HUDEP-2 (cell line): ENCODE data around the gene TVP23B.
"Not testable (repeated sequence)": the region's sequence is repeated elsewhere in the genome, so short reads cannot be mapped to it uniquely, and the experiment has no call there.

ENCODE experiments used
- DNase-seq, 76 experiments: peaks; one replicate each; lab custom pipeline; 2025; ENCODE audit not compliant: unreplicated experiment in 76 of 76; lab: John Stamatoyannopoulos, UW

Gene TVP23B

GRCh38 chr17:18786890-18787289 is 5.9 kb downstream of the TVP23B start:
- not testable (repeated sequence) for DNase-seq

GRCh38 chr17:18791402-18791801 is 10.4 kb downstream of the TVP23B start:
- DNase-seq: not testable (repeated sequence)

- DNase-seq: peak in 6 of 76 experiments; percentile 2 to 29 (median 4)
These were observed 13.9 kb downstream of the TVP23B start for GRCh38 chr17:18794841-18795240.

GRCh38 chr17:18796887-18797286 is 15.9 kb downstream of the TVP23B start:
- not testable (repeated sequence) for DNase-seq

GRCh38 chr17:18803458-18804245 is 22.7 kb downstream of the TVP23B start:
- DNase-seq: not testable (repeated sequence)

GRCh38 chr17:18815924-18816323 is 34.9 kb downstream of the TVP23B start:
- DNase-seq: peak in 14 of 76 experiments; percentile 2 to 43 (median 14)

GRCh38 chr17:18816489-18817371 is 35.7 kb downstream of the TVP23B start:
- peak in 47 of 76 experiments; percentile 4 to 76 (median 31) for DNase-seq

- DNase-seq: not testable (repeated sequence)
These were observed 40.4 kb downstream of the TVP23B start for GRCh38 chr17:18821430-18821829.

GRCh38 chr17:18827613-18828012 is 46.6 kb downstream of the TVP23B start:
- not testable (repeated sequence) for DNase-seq

GRCh38 chr17:18848501-18848900 is 67.5 kb downstream of the TVP23B start:
- DNase-seq: no peak

GRCh38 chr17:18850679-18851078 is 69.7 kb downstream of the TVP23B start:
- DNase-seq: no peak

GRCh38 chr17:18851201-18851600 is 70.2 kb downstream of the TVP23B start:
- peak in 39 of 76 experiments; percentile 3 to 53 (median 20) for DNase-seq

GRCh38 chr17:18854956-18855355 is 74.0 kb downstream of the TVP23B start:
- DNase-seq: no peak

- DNase-seq: peak in 75 of 76 experiments; percentile 9 to 94 (median 86)
These were observed 75.0 kb downstream of the TVP23B start for GRCh38 chr17:18855831-18856569.
